ENCODE measurements around the gene OR13D1. TPM values are rescaled to one million over a fixed set of nuclear protein-coding genes. Genes with fewer than 3 reads are reported as not detected.
"Not testable (repeated sequence)": the region's sequence is repeated elsewhere in the genome, so short reads cannot be mapped to it uniquely, and the experiment has no call there.

OR13D1 gene
- total and polyA plus RNA-seq, 7 donors = not detected

GRCh38 chr9:104700306-104700705, 6.0 kb downstream of the OR13D1 start:
- TF ChIP-seq POLR2A (IDR thresholded peaks at IDR 0.05) = no peak
- TF ChIP-seq CTCF (IDR thresholded peaks at IDR 0.05) = no peak
- TF ChIP-seq POLR2AphosphoS5 (IDR thresholded peaks at IDR 0.05) = no peak
- no peak for TF ChIP-seq EP300 (IDR thresholded peaks at IDR 0.05)
- DNase-seq = no peak
- Histone ChIP-seq H3K4me1 (no peaks in the 10 kb centered on the region), H3K9me3 (no peaks in the 10 kb centered on the region), H3K27me3 (no peaks in the 10 kb centered on the region), H3K27ac (no peak overlapping the region), H3K4me3 (no peak overlapping the region), H3K36me3 (no peaks in the 10 kb centered on the region)
- WGBS, 2 donors = 87 to 90% methylated on average over 3 of the region's 3 CpGs
- intact Hi-C loops (cut with DNase I) = no loop called here

GRCh38 chr9:104708737-104709136, 14.4 kb downstream of the OR13D1 start:
- WGBS, 2 donors = 34 to 58% methylated on average over 1 of the region's 1 CpG
- DNase-seq = not testable (repeated sequence)

GRCh38 chr9:104711604-104712003, 17.3 kb downstream of the OR13D1 start:
- H3K4me3 ChIP-seq = no peak overlapping the region
- WGBS, 2 donors = 82 to 88% methylated on average over 4 of the region's 4 CpGs
- no peaks in the 10 kb centered on the region for H3K36me3 ChIP-seq
- TF ChIP-seq CTCF (IDR thresholded peaks at IDR 0.05) (no peak), POLR2AphosphoS5 (IDR thresholded peaks at IDR 0.05) (no peak), POLR2A (IDR thresholded peaks at IDR 0.05) (no peak), EP300 (IDR thresholded peaks at IDR 0.05) (no peak)
- H3K27me3 ChIP-seq = no peaks in the 10 kb centered on the region
- no peaks in the 10 kb centered on the region for H3K9me3 ChIP-seq
- no peak for DNase-seq
- H3K4me1 ChIP-seq = no peaks in the 10 kb centered on the region
- H3K27ac ChIP-seq = no peak overlapping the region
- intact Hi-C loops (cut with DNase I) = no loop called here

More at GRCh38 chr9:104708737-104709136, 14.4 kb downstream of the OR13D1 start:
- H3K36me3 ChIP-seq; H3K9me3 ChIP-seq; H3K27ac ChIP-seq; H3K4me1 ChIP-seq; intact Hi-C loops (cut with DNase I); H3K4me3 ChIP-seq; H3K27me3 ChIP-seq: not testable (repeated sequence)

- 73 to 84% methylated on average over 5 of the region's 5 CpGs for WGBS, 2 donors
- intact Hi-C loops (cut with DNase I) = no loop called here
- TF ChIP-seq CTCF (IDR thresholded peaks at IDR 0.05) = no peak
- no peak for TF ChIP-seq POLR2A (IDR thresholded peaks at IDR 0.05)
- Histone ChIP-seq H3K4me1 (no peaks in the 10 kb centered on the region), H3K4me3 (no peak overlapping the region), H3K27me3 (no peaks in the 10 kb centered on the region), H3K27ac (no peak overlapping the region), H3K9me3 (no peaks in the 10 kb centered on the region), H3K36me3 (no peaks in the 10 kb centered on the region)
- DNase-seq = no peak
These were observed 30.7 kb downstream of the OR13D1 start for GRCh38 chr9:104725014-104725413.

GRCh38 chr9:104738452-104738851, 44.1 kb downstream of the OR13D1 start:
- H3K9me3 ChIP-seq = no peaks in the 10 kb centered on the region
- whole genome bisulfite sequencing, 2 donors = 81 to 84% methylated on average over 3 of the region's 3 CpGs
- no peaks in the 10 kb centered on the region for H3K36me3 ChIP-seq
- TF ChIP-seq POLR2AphosphoS5 (IDR thresholded peaks at IDR 0.05) = no peak
- TF ChIP-seq POLR2A (IDR thresholded peaks at IDR 0.05) = no peak
- no peak for TF ChIP-seq EP300 (IDR thresholded peaks at IDR 0.05)
- no peak for TF ChIP-seq CTCF (IDR thresholded peaks at IDR 0.05)
- no peak overlapping the region for H3K27ac ChIP-seq
- H3K4me3 ChIP-seq = no peak overlapping the region
- intact Hi-C loops (cut with DNase I) = no loop called here
- H3K4me1 ChIP-seq = no peaks in the 10 kb centered on the region
- DNase-seq = no peak
- H3K27me3 ChIP-seq = no peaks in the 10 kb centered on the region

Measured in sigmoid colon (tissue), 7 donors.